Activated CD4-positive, alpha-beta memory T cell treated with anti-CD3 and anti-CD28 coated beads for 36 hours (primary cell): ENCODE measurements around the gene SFXN3. TPM values are rescaled to one million over a fixed set of nuclear protein-coding genes. Genes with fewer than 3 reads are reported as not detected.

ENCODE experiments used
- CTCF ChIA-PET: fragments of 350-600 bp; sonication (Branson Sonifier 250); formaldehyde crosslinking; loops from one replicate; lab custom pipeline; 2021; ENCODE audit warnings: antibody characterized with exemption, inconsistent platforms; lab: Charles Lee
- POLR2A ChIA-PET: fragments of 350-600 bp; sonication (Branson Sonifier 250); formaldehyde crosslinking; loops from one replicate; lab custom pipeline; 2021; ENCODE audit warnings: antibody characterized with exemption; lab: Charles Lee
- DNase-seq: peaks from one replicate; pipeline ENCODE4 v3.0.0-alpha.2; 2020
- H3K27ac Mint-ChIP-seq: one replicate; pipeline ENCODE4 v1.8.0; 2021; ENCODE audit warnings: mixed read lengths
- H3K27me3 Mint-ChIP-seq: one replicate; pipeline ENCODE4 v1.8.0; 2021; ENCODE audit warnings: mixed read lengths
- H3K36me3 Mint-ChIP-seq: one replicate; pipeline ENCODE4 v1.8.0; 2021; ENCODE audit warnings: mixed read lengths
- H3K4me1 Mint-ChIP-seq: one replicate; pipeline ENCODE4 v1.8.0; 2021; ENCODE audit warnings: low read depth, mixed read lengths
- H3K4me3 Mint-ChIP-seq: one replicate; pipeline ENCODE4 v1.8.0; 2021; ENCODE audit warnings: mild to moderate bottlenecking, mixed read lengths
- H3K9me3 Mint-ChIP-seq: one replicate; pipeline ENCODE4 v1.8.0; 2021; ENCODE audit warnings: mixed read lengths
- intact Hi-C: fragments of 100-400 bp; cut with micrococcal nuclease; formaldehyde crosslinking; loops from one replicate; pipeline ENCODE4 v1.15.1; 2023
- total RNA-seq, 2 experiments: library from RNA; stranded (reverse); gene quantifications; one replicate each; pipeline ENCODE4 v1.2.3, GENCODE V29; 2021

Gene SFXN3
- total RNA-seq, 2 experiments from 2014 or later, result 40.4 to 41.9 TPM

DNA sequence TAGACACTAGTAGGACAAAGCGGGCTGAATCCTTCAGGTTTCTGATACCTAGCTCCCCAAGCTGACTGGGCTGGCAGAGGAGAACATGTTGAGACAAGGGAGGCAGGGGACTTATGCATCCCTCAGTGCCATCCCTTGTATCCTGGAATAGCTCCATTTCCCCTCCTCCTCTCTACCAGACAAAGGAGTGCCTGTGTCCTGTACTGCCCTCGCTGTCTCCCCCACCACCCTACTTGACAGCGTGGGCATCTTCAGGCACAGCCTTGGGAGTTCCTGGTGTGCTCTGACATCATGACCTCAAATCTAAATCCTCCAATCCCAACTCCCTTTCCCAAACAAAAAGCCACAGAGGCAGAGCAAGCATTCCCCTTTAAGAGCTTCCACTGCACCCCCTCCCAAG, 9.0 kb downstream of the SFXN3 start:
- Mint-ChIP-seq H3K9me3 (no peaks in the 10 kb centered on the region), H3K4me1 (peaks cover 21% of the 10 kb centered on the region), H3K27ac (no peak overlapping the region), H3K27me3 (no peaks in the 10 kb centered on the region), H3K4me3 (no peak overlapping the region), H3K36me3 (peaks cover 7% of the 10 kb centered on the region)
- ChIA-PET CTCF (interaction anchor here (0.7 to 28.4 kb wide), 5 partner anchors 8 to 102 kb away, joined by 4 to 559 read pairs (median 45); partner anchors contain the start of genes KAZALD1, PDZD7 and SFXN3), POLR2A (no interaction called here)
- no peak for DNase-seq
- intact Hi-C loops, result loop anchor here (5.0 kb wide), 1 partner anchor 102 kb away; no protein-coding TSS in a partner anchor

DNA sequence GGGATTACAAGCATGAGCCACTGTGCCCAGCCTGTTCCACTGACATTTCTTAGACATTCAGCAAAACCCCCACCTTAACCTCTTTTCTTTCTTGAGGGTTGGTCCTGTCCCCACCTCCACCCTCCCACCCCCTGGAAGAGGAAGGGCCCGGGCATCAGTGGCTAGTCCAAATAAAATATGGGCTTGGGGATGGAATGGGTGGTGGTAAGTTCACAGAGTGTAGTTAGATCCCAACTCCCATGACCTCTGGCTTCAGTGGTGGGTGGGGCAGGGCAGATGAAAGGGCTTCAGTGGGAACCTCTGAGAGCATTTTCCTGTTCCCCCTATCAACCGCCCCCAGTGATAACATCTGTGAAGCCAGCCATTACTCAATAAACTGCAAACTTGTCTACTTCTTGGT, 9.8 kb downstream of the SFXN3 start:
- intact Hi-C loops, result loop anchor here (1.0 to 5.0 kb wide), 2 partner anchors 26 to 101 kb away; no protein-coding TSS in a partner anchor
- ChIA-PET CTCF (interaction anchor here (0.7 to 28.4 kb wide), 13 partner anchors 9 to 558 kb away, joined by 3 to 559 read pairs (median 5); partner anchors contain the start of genes KAZALD1, PDZD7 and SFXN3), POLR2A (no interaction called here)
- H3K27ac Mint-ChIP-seq, result no peak overlapping the region
- H3K4me3 Mint-ChIP-seq, result no peak overlapping the region
- peaks cover 21% of the 10 kb centered on the region for H3K4me1 Mint-ChIP-seq
- H3K9me3 Mint-ChIP-seq, result no peaks in the 10 kb centered on the region
- DNase-seq, result no peak
- H3K27me3 Mint-ChIP-seq, result no peaks in the 10 kb centered on the region
- peaks cover 3% of the 10 kb centered on the region for H3K36me3 Mint-ChIP-seq

DNA sequence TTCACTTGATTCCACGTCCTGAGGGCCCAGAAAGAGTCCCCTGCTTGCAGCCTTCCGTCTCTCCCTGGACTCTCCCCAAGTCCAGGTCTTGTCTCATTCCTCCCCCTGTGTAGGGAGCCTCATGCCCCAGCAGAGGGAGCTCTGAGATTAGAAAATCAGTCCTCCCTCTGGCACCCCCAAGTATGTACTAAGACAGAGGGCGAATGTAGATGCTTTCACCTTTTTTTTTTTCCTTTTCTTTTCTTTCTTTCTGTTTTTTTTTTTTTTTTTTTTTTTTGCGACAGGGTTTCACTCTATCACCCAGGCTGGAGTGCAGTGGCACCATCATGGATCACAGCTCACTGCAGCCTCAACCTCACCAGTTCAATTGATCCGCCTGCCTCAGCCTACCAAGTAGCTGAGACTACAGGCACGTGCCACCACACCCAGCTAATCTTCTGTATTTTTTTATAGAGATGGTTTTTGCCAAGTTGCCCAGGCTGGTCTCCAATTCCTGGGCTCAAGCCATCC, 10.3 kb downstream of the SFXN3 start:
- CTCF ChIA-PET, result interaction anchor here (0.6 to 28.4 kb wide), 22 partner anchors 10 to 559 kb away, joined by 3 to 559 read pairs (median 4); partner anchors contain the start of genes KAZALD1, PDZD7 and SFXN3
- no peak overlapping the region for H3K27ac Mint-ChIP-seq
- DNase-seq, result peak; percentile 82
- H3K9me3 Mint-ChIP-seq, result no peaks in the 10 kb centered on the region
- H3K36me3 Mint-ChIP-seq, result peaks cover 3% of the 10 kb centered on the region
- H3K4me1 Mint-ChIP-seq, result peaks cover 21% of the 10 kb centered on the region
- no peak overlapping the region for H3K4me3 Mint-ChIP-seq
- POLR2A ChIA-PET, result interaction anchor here (2.7 kb wide), 1 partner anchor 10 kb away, joined by 14 read pairs; the partner anchor contains the start of genes PDZD7 and SFXN3
- intact Hi-C loops, result loop anchor here (1.0 to 5.0 kb wide), 2 partner anchors 26 to 101 kb away; no protein-coding TSS in a partner anchor
- peaks cover 3% of the 10 kb centered on the region for H3K27me3 Mint-ChIP-seq

DNA sequence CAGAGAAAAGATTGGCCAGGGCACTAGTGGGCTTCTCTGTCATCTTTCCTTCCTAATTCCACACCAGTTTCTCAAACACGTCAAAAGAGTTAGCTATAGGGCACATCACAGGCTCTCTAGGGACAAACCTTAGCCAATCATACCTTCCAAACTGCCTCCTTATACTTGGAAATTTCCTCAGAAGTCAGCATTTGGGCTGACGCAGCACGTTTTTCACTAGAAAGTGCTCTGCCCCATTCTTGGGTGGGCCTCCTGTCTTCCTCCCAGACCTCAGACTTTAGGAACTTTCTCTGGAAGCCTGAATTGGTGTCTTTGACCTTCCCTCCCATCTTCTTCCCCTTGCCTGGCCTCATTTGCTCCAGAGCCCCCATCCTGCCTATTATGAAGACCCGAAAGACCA, 11.1 kb downstream of the SFXN3 start:
- CTCF ChIA-PET, result interaction anchor here (0.8 to 28.4 kb wide), 19 partner anchors 9 to 560 kb away, joined by 3 to 559 read pairs (median 9); partner anchors contain the start of genes KAZALD1, PDZD7 and SFXN3
- Mint-ChIP-seq H3K4me3 (peak overlapping the region; percentile 96), H3K27ac (peak overlapping the region; percentile 89)

DNA sequence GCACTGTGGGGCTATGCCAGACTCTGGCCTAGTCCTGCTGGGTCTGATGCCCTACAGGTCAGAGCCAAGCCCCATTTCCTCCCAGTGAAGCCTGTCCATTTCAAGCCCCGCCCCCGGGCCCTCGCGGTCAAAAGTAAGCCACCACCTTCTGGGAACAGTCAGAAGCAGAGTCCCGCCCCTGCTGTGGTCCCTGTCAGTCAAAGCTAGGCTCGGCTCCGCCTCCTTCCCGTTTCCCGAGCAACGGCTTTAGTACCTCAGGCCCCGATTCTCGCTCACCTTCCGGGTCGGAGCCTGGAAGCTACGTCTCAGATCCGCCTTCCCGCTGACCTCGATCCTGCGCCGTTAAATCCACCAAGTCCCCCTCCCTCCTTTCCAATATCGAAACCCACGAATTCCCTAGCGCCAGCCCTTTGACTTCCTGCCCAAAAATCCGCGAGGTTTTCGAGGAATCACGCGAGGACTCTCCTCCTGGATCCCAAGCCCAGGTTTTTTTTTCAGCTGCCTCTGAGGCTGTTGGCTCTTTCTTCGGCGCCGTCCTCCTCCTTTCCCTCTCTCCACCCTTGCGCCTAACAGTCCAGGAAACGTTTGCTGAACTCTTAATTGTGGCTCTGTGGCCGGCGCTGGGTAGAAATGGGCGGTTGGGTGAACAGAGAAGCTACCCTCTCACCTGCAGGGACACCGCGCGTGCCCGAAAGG, 11.8 kb downstream of the SFXN3 start:
- Mint-ChIP-seq H3K9me3 (no peaks in the 10 kb centered on the region), H3K27ac (peak overlapping the region; percentile 89), H3K4me3 (peak overlapping the region; percentile 96), H3K4me1 (peaks cover 21% of the 10 kb centered on the region), H3K27me3 (peaks cover 18% of the 10 kb centered on the region), H3K36me3 (peaks cover 1% of the 10 kb centered on the region)
- ChIA-PET POLR2A (interaction anchor here (1.0 to 2.7 kb wide), 4 partner anchors 12 to 99 kb away, joined by 3 to 14 read pairs (median 4); partner anchors contain the start of genes PDZD7 and SFXN3), CTCF (interaction anchor here (0.8 to 28.4 kb wide), 17 partner anchors 8 to 560 kb away, joined by 3 to 559 read pairs (median 9); partner anchors contain the start of genes KAZALD1, LZTS2, PDZD7 and SFXN3)
- peak; percentile 96 for DNase-seq
- intact Hi-C loops, result loop anchor here (1.0 to 5.0 kb wide), 3 partner anchors 11 to 99 kb away; no protein-coding TSS in a partner anchor

More for the DNA sequence above, 11.1 kb downstream of the SFXN3 start:
- peaks cover 3% of the 10 kb centered on the region for H3K36me3 Mint-ChIP-seq
- peaks cover 21% of the 10 kb centered on the region for H3K4me1 Mint-ChIP-seq
- H3K9me3 Mint-ChIP-seq, result no peaks in the 10 kb centered on the region
- intact Hi-C loops, result loop anchor here (1.0 to 5.0 kb wide), 3 partner anchors 10 to 100 kb away; no protein-coding TSS in a partner anchor
- POLR2A ChIA-PET, result interaction anchor here (2.7 kb wide), 1 partner anchor 11 kb away, joined by 14 read pairs; the partner anchor contains the start of genes PDZD7 and SFXN3
- H3K27me3 Mint-ChIP-seq, result peaks cover 11% of the 10 kb centered on the region
- DNase-seq, result no peak

DNA sequence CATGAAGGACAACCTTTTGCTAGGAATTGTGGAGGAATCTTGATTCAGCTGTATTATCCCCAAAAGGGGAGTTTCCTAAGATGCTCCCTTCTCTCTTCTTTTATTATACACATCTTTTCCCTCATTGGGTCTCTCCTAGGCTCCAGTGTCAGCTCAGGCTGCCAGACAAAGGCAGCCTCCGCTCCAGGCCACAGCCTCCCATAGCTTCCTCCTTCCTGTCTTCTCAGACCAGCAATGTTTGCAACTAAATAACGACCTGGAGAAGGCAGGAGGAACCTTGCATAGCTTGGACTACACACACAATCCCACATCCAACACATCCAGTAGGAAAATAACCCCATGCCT, 12.3 kb downstream of the SFXN3 start:
- POLR2A ChIA-PET, result interaction anchor here (1.0 to 2.7 kb wide), 4 partner anchors 12 to 99 kb away, joined by 3 to 14 read pairs (median 4); partner anchors contain the start of genes PDZD7 and SFXN3
- Mint-ChIP-seq H3K9me3 (no peaks in the 10 kb centered on the region), H3K27me3 (peaks cover 22% of the 10 kb centered on the region), H3K4me1 (peaks cover 22% of the 10 kb centered on the region), H3K27ac (no peak overlapping the region), H3K4me3 (peak overlapping the region; percentile 96), H3K36me3 (peaks cover 1% of the 10 kb centered on the region)
- intact Hi-C loops, result loop anchor here (5.0 kb wide), 1 partner anchor 99 kb away; no protein-coding TSS in a partner anchor
- DNase-seq, result no peak
- CTCF ChIA-PET, result interaction anchor here (0.8 to 28.4 kb wide), 18 partner anchors 8 to 559 kb away, joined by 3 to 559 read pairs (median 7); partner anchors contain the start of genes KAZALD1, LZTS2, PDZD7 and SFXN3

DNA sequence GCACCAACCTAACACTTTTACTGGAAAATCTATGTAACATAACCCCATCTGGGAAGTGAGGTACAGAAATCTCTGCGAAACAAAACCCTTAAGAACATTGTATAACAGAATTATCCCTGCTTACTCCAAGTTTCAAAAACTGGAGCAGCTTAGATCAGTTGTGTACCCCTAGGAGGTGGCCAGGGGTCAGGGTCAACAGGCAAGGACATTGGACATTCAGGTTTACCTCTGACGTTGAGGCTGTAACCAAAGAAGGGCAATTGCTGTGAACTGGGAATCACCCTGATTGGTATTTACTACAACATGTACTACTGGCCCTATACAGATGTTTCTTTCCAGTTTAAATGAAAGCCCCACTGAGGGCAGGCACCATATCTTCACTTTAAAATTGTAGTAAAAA, 13.1 kb downstream of the SFXN3 start:
- CTCF ChIA-PET, result interaction anchor here (0.9 to 28.4 kb wide), 8 partner anchors 11 to 98 kb away, joined by 3 to 559 read pairs (median 10); partner anchors contain the start of genes KAZALD1, PDZD7 and SFXN3
- intact Hi-C loops, result loop anchor here (5.0 kb wide), 1 partner anchor 98 kb away; no protein-coding TSS in a partner anchor
- DNase-seq, result no peak
- Mint-ChIP-seq H3K27ac (no peak overlapping the region), H3K9me3 (no peaks in the 10 kb centered on the region), H3K36me3 (peaks cover 1% of the 10 kb centered on the region), H3K27me3 (peaks cover 30% of the 10 kb centered on the region), H3K4me1 (peaks cover 24% of the 10 kb centered on the region), H3K4me3 (no peak overlapping the region)
- POLR2A ChIA-PET, result interaction anchor here (1.1 kb wide), 1 partner anchor 20 kb away, joined by 3 read pairs; no protein-coding TSS in a partner anchor

DNA sequence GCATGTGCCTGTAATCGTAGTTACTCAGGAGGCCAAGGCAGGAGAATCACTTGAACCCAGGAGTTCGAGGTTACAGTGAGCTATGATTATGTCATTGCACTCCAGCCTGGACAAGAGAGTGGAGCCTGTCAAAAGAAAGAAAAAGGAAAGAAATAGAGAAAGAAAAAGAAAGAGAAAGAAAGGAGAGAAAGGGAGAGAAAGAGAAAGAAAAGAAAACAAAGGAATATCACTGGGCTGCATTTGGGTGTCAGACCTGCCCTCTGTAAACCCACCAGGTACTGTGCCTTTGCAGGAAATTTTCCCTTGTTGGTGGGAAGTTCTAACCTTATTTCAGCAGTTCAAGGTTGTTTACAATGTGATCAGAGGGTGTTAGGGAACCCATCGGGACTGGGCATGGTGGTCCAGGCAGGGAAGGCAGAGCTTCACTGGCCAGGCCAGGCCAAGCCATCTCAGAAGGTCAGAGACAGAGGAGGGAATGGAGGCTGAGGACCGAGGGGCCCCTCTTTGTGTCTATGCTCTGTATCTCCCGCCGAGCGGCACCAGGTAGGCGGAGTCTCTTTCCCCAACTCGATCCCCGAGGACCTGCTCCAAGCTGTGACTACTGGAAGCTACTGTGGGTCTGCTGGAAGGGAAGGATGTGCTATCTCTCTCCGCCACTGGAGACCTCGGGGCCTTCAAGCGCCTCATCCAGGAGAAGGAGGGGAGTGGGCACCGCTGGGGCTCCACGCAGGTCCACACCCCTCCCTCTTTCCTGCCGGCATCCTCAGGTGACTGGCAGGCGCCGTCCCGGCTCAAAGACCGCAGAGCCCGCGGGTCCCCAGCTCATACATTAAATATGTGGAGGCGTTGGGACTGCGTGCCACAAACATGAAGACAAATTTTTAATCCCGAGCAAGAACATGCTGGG, 15.6 kb downstream of the SFXN3 start:
- intact Hi-C loops, result loop anchor here (5.0 kb wide), 1 partner anchor 181 kb away; the partner anchor contains the start of gene LBX1
- peaks cover 35% of the 10 kb centered on the region for H3K4me1 Mint-ChIP-seq
- H3K27ac Mint-ChIP-seq, result no peak overlapping the region
- CTCF ChIA-PET, result interaction anchor here (0.6 to 28.4 kb wide), 6 partner anchors 8 to 48 kb away, joined by 3 to 559 read pairs (median 3); partner anchors contain the start of gene KAZALD1
- no peak for DNase-seq
- no peaks in the 10 kb centered on the region for H3K36me3 Mint-ChIP-seq
- POLR2A ChIA-PET, result interaction anchor here (1.3 kb wide), 1 partner anchor 16 kb away, joined by 3 read pairs; the partner anchor contains the start of gene KAZALD1
- no peak overlapping the region for H3K4me3 Mint-ChIP-seq
- H3K27me3 Mint-ChIP-seq, result peaks cover 47% of the 10 kb centered on the region
- no peaks in the 10 kb centered on the region for H3K9me3 Mint-ChIP-seq

DNA sequence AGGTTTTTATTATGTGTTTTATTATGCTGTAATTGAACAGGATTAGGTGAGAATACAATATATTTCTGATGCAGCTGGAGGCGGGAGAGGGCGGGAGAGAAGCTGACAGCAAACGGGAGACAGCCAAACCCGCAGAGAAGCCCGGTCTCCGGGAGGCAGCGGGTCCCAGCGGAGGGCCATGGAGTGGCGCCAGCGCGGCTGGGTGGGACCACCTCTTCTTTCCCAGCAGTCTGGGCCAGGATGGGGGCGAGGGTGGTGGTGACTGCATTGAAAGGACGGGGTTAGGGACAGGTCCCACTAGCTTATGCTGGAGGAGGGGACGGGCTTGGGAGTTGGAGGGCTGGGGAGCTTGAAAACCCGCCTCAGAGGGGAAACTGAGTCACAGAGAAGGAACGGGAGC, 16.2 kb downstream of the SFXN3 start:
- no peaks in the 10 kb centered on the region for H3K9me3 Mint-ChIP-seq
- CTCF ChIA-PET, result interaction anchor here (0.6 to 28.4 kb wide), 3 partner anchors 8 to 1518 kb away, joined by 3 to 559 read pairs (median 5); partner anchors contain the start of gene KAZALD1

More for the DNA sequence above, 16.2 kb downstream of the SFXN3 start:
- H3K4me1 Mint-ChIP-seq, result peaks cover 28% of the 10 kb centered on the region
- no peak overlapping the region for H3K27ac Mint-ChIP-seq
- no peak for DNase-seq
- intact Hi-C loops, result loop anchor here (5.0 kb wide), 1 partner anchor 180 kb away; the partner anchor contains the start of gene LBX1
- H3K27me3 Mint-ChIP-seq, result peaks cover 47% of the 10 kb centered on the region
- no peak overlapping the region for H3K4me3 Mint-ChIP-seq
- H3K36me3 Mint-ChIP-seq, result no peaks in the 10 kb centered on the region
- POLR2A ChIA-PET, result no interaction called here
